ENCODE measurements around the gene CYP2A13.

DNA sequence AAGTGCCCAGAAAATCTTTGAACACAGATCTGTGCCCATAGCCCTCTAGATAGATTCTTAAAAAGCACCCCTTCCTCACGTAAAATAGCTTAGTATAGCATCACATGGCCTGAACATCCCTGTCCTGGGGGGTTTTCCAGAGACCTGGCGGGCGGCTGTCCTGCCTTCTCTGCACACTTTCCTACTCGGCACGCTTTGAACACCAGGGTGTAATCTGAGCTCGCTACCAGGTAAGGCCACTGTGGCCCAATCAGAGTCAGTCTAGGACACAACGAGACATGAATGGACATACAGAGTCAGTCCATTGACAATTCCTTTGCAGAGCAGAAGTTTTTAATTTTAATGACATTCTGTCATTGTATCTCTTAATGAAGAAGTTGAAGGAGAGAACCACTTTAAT, 8.1 kb downstream of the CYP2A13 start:
- no peak for TF ChIP-seq POLR2A (IDR thresholded peaks at IDR 0.05)
- TF ChIP-seq, protein P1, sequence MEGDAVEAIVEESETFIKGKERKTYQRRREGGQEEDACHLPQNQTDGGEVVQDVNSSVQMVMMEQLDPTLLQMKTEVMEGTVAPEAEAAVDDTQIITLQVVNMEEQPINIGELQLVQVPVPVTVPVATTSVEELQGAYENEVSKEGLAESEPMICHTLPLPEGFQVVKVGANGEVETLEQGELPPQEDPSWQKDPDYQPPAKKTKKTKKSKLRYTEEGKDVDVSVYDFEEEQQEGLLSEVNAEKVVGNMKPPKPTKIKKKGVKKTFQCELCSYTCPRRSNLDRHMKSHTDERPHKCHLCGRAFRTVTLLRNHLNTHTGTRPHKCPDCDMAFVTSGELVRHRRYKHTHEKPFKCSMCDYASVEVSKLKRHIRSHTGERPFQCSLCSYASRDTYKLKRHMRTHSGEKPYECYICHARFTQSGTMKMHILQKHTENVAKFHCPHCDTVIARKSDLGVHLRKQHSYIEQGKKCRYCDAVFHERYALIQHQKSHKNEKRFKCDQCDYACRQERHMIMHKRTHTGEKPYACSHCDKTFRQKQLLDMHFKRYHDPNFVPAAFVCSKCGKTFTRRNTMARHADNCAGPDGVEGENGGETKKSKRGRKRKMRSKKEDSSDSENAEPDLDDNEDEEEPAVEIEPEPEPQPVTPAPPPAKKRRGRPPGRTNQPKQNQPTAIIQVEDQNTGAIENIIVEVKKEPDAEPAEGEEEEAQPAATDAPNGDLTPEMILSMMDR (IDR thresholded peaks at IDR 0.05): no peak
